IMR-90 (cell line): ENCODE measurements around the gene TMEM179. TPM values are rescaled to one million over a fixed set of nuclear protein-coding genes. Genes with fewer than 3 reads are reported as not detected.

Experiments used
- ATAC-seq: fragments of 200-7000 bp; cut with Tn5 transposase; 2 replicates; pipeline ENCODE4 v1.9.1; 2020; ENCODE audit warnings: low read depth, mild to moderate bottlenecking, moderate library complexity
- BruUV-seq: library from RNA; stranded (reverse); fragments of 400-500 nt; replicated peaks from 2 replicates; lab custom pipeline; 2021; lab: Mats Ljungman, UMichigan
- CTCF ChIA-PET: fragments of 300-600 bp; formaldehyde crosslinking; extraction: SDS; loops from one replicate; lab custom pipeline; 2021; ENCODE audit warnings: antibody characterized with exemption; lab: Yijun Ruan, JAX
- POLR2A ChIA-PET: fragments of 300-600 bp; sonication (Branson Sonifier 250); formaldehyde crosslinking; loops from one replicate; lab custom pipeline; 2022; ENCODE audit warnings: antibody characterized with exemption; ENCODE audit not compliant: unreplicated experiment; lab: Charles Lee
- DNase-seq: peaks from one replicate; pipeline ENCODE4 v3.0.0; 2013
- H2AFZ ChIP-seq: replicated peaks from 2 replicates; pipeline ENCODE3; 2013; ENCODE audit warnings: low read length, mild to moderate bottlenecking; ENCODE audit not compliant: poor library complexity
- H2AK5ac ChIP-seq: 2 replicates; pipeline ENCODE4 v1.6.1; 2013; ENCODE audit warnings: low read depth, low read length, inconsistent platforms
- H2AK9ac ChIP-seq: replicated peaks from 2 replicates; pipeline ENCODE3; 2013; ENCODE audit warnings: mild to moderate bottlenecking, low read depth, low read length, moderate library complexity; ENCODE audit not compliant: poor library complexity
- H2BK120ac ChIP-seq: 2 replicates; pipeline ENCODE4 v1.6.1; 2013; ENCODE audit warnings: low read depth, low read length, inconsistent platforms
- H2BK15ac ChIP-seq: 3 replicates; pipeline ENCODE4 v1.6.1; 2013; ENCODE audit warnings: low read depth, low read length, inconsistent platforms
- H2BK20ac ChIP-seq: 2 replicates; pipeline ENCODE4 v1.6.1; 2013; ENCODE audit warnings: low read depth, mild to moderate bottlenecking, inconsistent platforms, low read length, moderate library complexity
- H2BK5ac ChIP-seq: 2 replicates; pipeline ENCODE4 v1.6.1; 2013; ENCODE audit warnings: mild to moderate bottlenecking, low read depth, low read length, inconsistent platforms; ENCODE audit not compliant: poor library complexity, severe bottlenecking
- H3K14ac ChIP-seq: replicated peaks from 2 replicates; pipeline ENCODE4 v1.6.1; 2013; ENCODE audit warnings: low read depth, low read length, inconsistent platforms
- H3K18ac ChIP-seq: 2 replicates; pipeline ENCODE4 v1.6.1; 2013; ENCODE audit warnings: low read depth, low read length, control low read depth
- H3K23ac ChIP-seq: 2 replicates; pipeline ENCODE4 v1.6.1; 2013; ENCODE audit warnings: low read depth, low read length, inconsistent platforms
- H3K27ac ChIP-seq: 2 replicates; pipeline ENCODE4 v1.5.1; 2013; ENCODE audit warnings: mild to moderate bottlenecking, control low read depth, low read length; ENCODE audit not compliant: insufficient read depth
- H3K27me3 ChIP-seq: 2 replicates; pipeline ENCODE4 v1.6.1; 2013; ENCODE audit warnings: low read length; ENCODE audit not compliant: control insufficient read depth, insufficient read depth
- H3K36me3 ChIP-seq: 2 replicates; pipeline ENCODE4 v1.6.1; 2013; ENCODE audit warnings: low read length, mixed read lengths; ENCODE audit not compliant: control insufficient read depth, insufficient read depth
- H3K4ac ChIP-seq: 2 replicates; pipeline ENCODE4 v1.6.1; 2013; ENCODE audit warnings: low read depth, low read length, inconsistent platforms
- H3K4me1 ChIP-seq: 2 replicates; pipeline ENCODE4 v1.6.1; 2013; ENCODE audit warnings: low read length, mixed read lengths; ENCODE audit not compliant: control insufficient read depth, insufficient read depth
- H3K4me2 ChIP-seq: 2 replicates; pipeline ENCODE4 v1.6.1; 2013; ENCODE audit warnings: low read depth, mild to moderate bottlenecking, control low read depth, low read length, moderate library complexity
- H3K4me3 ChIP-seq: 2 replicates; pipeline ENCODE4 v1.5.1; 2013; ENCODE audit warnings: low read depth, mild to moderate bottlenecking, control low read depth, low read length, moderate library complexity; ENCODE audit not compliant: insufficient read depth
- H3K56ac ChIP-seq: 2 replicates; pipeline ENCODE4 v1.6.1; 2013; ENCODE audit warnings: low read length, inconsistent platforms; ENCODE audit not compliant: insufficient read depth; ENCODE audit errors: extremely low read depth
- H3K79me1 ChIP-seq, 2 experiments: 2 replicates each; pipeline ENCODE4 v1.6.1; 2013; ENCODE audit warnings: low read length in 2 of 2, inconsistent platforms in 1 of 2, low read depth in 1 of 2
- H3K9ac ChIP-seq: 2 replicates; pipeline ENCODE4 v1.6.1; 2013; ENCODE audit warnings: low read depth, low read length, control low read depth
- H3K9me1 ChIP-seq: 2 replicates; pipeline ENCODE4 v1.6.1; 2013; ENCODE audit warnings: low read length, inconsistent platforms; ENCODE audit not compliant: insufficient read depth
- H3K9me3 ChIP-seq: 2 replicates; pipeline ENCODE4 v1.6.1; 2013; ENCODE audit warnings: low read length; ENCODE audit not compliant: control insufficient read depth, insufficient read depth
- H4K20me1 ChIP-seq: 2 replicates; pipeline ENCODE4 v1.6.1; 2013; ENCODE audit warnings: low read length, inconsistent platforms; ENCODE audit not compliant: insufficient read depth
- H4K5ac ChIP-seq: 2 replicates; pipeline ENCODE4 v1.6.1; 2013; ENCODE audit warnings: mild to moderate bottlenecking, low read depth, low read length, control low read depth
- H4K8ac ChIP-seq, 2 experiments: 2 replicates each; pipeline ENCODE4 v1.6.1; 2013; ENCODE audit warnings: low read depth in 2 of 2, low read length in 2 of 2, control low read depth in 1 of 2, inconsistent platforms in 1 of 2
- H4K91ac ChIP-seq: 2 replicates; pipeline ENCODE4 v1.6.1; 2013; ENCODE audit warnings: low read depth, low read length, inconsistent platforms; ENCODE audit not compliant: insufficient read depth
- RFX5 ChIP-seq: IDR thresholded peaks from 2 replicates; pipeline ENCODE4 v1.8.0; 2012; ENCODE audit warnings: low read depth, mild to moderate bottlenecking, low read length, moderate library complexity
- SMC3 ChIP-seq: fragments of 150-350 bp; IDR thresholded peaks from 2 replicates; pipeline ENCODE4 v1.6.1; 2016; ENCODE audit warnings: low read depth, mild to moderate bottlenecking, antibody characterized with exemption, low read length, moderate library complexity
- WGBS, 2 experiments: methylation state at CpG; one replicate each; pipeline versions ENCODE4 v1.1.5 to v1.1.7; 2013; ENCODE audit warnings: missing lambda C conversion rate in 2 of 2; ENCODE audit not compliant: insufficient read length in 1 of 2; ENCODE audit errors: extremely low coverage in 2 of 2; 5-methylcytosine and 5-hydroxymethylcytosine counted together
- dilution Hi-C: fragments of 300-500 bp; cut with HindIII; formaldehyde crosslinking; loops from one replicate; pipeline ENCODE4 v1.14.3; 2018; ENCODE audit warnings: low sequenced_read_pairs; ENCODE audit not compliant: unreplicated experiment
- in situ Hi-C: fragments of 300-500 bp; cut with MboI; formaldehyde crosslinking; loops from 3 replicates; pipeline ENCODE4 v1.14.3; 2019; ENCODE audit warnings: low sequenced_read_pairs, inconsistent platforms, mixed read lengths
- intact Hi-C: fragments of 100-400 bp; cut with micrococcal nuclease; formaldehyde crosslinking; loops from 2 replicates; pipeline ENCODE4 v1.10.0; 2022
- polyA plus RNA-seq, 3 experiments: library from polyadenylated mRNA; depleted of rRNA; stranded (reverse); fragments of >200 nt; gene quantifications; 2 replicates each; pipeline ENCODE4 v1.2.3, GENCODE V29; 2012; ENCODE audit warnings: low replicate concordance in 1 of 3
- total RNA-seq: library from RNA; depleted of rRNA; stranded (reverse); fragments of >200 nt; gene quantifications from 2 replicates; pipeline ENCODE4 v1.2.3, GENCODE V29; 2012

Gene TMEM179
- total and polyA plus RNA-seq, 2 of the 4 experiments (the other 2 are of a cell fraction), result not detected

DNA sequence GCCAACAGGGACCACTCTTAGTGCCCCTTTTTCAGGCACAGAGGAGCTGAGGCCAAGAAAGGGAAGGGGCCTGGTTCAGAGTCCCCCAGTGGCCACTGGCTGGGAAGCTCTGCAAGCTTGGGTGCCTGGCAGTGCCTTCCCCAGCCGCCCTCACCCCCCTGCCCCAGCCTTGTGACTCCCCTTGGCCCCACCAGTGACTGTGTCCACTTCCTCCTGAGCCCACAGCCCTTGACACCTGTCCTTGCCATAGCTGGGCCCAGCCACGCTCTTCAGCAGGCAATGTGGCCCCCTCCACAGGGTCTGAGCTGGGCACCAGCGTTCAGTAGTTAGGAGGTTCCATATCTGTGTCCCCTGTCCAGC, 44.0 kb downstream of the TMEM179 start:
- Histone ChIP-seq H4K91ac (no peak overlapping the region), H3K23ac (no peak overlapping the region), H3K18ac (no peak overlapping the region), H2BK20ac (no peak overlapping the region), H3K27me3 (peaks cover 2% of the 10 kb centered on the region; the same call in 1 of the 2 replicates), H4K20me1 (no peaks in the 10 kb centered on the region), H3K4me1 (no peaks in the 10 kb centered on the region), H3K27ac (no peak overlapping the region), H3K4ac (no peak overlapping the region), H3K9ac (no peak overlapping the region), H4K8ac (no peak overlapping the region), H2AK9ac (no peak overlapping the region), H3K9me3 (no peaks in the 10 kb centered on the region), H2BK5ac (no peak overlapping the region), H3K36me3 (no peaks in the 10 kb centered on the region), H3K4me2 (no peak overlapping the region), H3K79me1 (no peaks in the 10 kb centered on the region), H3K9me1 (no peaks in the 10 kb centered on the region), H2AFZ (no peak overlapping the region), H3K14ac (no peak overlapping the region), H2AK5ac (no peak overlapping the region), H4K5ac (no peak overlapping the region), H3K56ac (no peak overlapping the region), H3K4me3 (no peak overlapping the region), H2BK15ac (no peak overlapping the region), H2BK120ac (no peak overlapping the region)
- no peak for DNase-seq
- dilution Hi-C loops, result no loop called here
- BruUV-seq, result no TSS peak
- CTCF ChIA-PET, result no interaction called here
- POLR2A ChIA-PET, result no interaction called here
- ATAC-seq, result no peak
- TF ChIP-seq RFX5 (no peak), SMC3 (no peak)
- in situ Hi-C loops, result loop anchor here (25.0 kb wide), 1 partner anchor 473 kb away; the partner anchor contains the start of gene ASPG
- intact Hi-C loops, result no loop called here
- 17% methylated on average over 1 of the region's 3 CpGs; no CpG with 5 or more reads in 1 of the 2 experiments for WGBS, 2 experiments
